T-helper 17 cell (primary cell): ENCODE data around the gene MVD. TPM values are rescaled to one million over a fixed set of nuclear protein-coding genes. Genes with fewer than 3 reads are reported as not detected.

ENCODE experiments used
- ATAC-seq: fragments of 150-1000 bp; cut with Tn5 transposase; 2 replicates; pipeline ENCODE4 v1.10.0; 2021; ENCODE audit warnings: mild to moderate bottlenecking, moderate library complexity
- DNase-seq, 3 donors: peaks; one replicate each; pipeline versions ENCODE4 v3.0.0 to v3.0.0-alpha.2; 2020 to 2021
- H3K9me3 ChIP-seq: one replicate; pipeline ENCODE4 v1.7.0; 2013; ENCODE audit warnings: low read length, mild to moderate bottlenecking; ENCODE audit not compliant: control insufficient read depth, poor library complexity, severe bottlenecking
- H3K27ac Mint-ChIP-seq: one replicate; pipeline ENCODE4 v1.8.0; 2022; ENCODE audit warnings: mild to moderate bottlenecking, moderate library complexity, mixed read lengths
- H3K27me3 Mint-ChIP-seq: one replicate; pipeline ENCODE4 v1.8.0; 2022; ENCODE audit warnings: mixed read lengths
- H3K36me3 Mint-ChIP-seq: one replicate; pipeline ENCODE4 v1.8.0; 2022; ENCODE audit warnings: low read depth, mixed read lengths
- H3K4me1 Mint-ChIP-seq: one replicate; pipeline ENCODE4 v1.8.0; 2022; ENCODE audit warnings: mild to moderate bottlenecking, mixed read lengths
- H3K4me3 Mint-ChIP-seq: one replicate; pipeline ENCODE4 v1.8.0; 2022; ENCODE audit warnings: mild to moderate bottlenecking, moderate library complexity, mixed read lengths
- total RNA-seq, 4 donors: library from RNA in 2 of 4; stranded (reverse) in 2 of 4; gene quantifications; one replicate each; pipeline ENCODE4 v1.2.3 and lab custom pipeline; 2022 to 2026

MVD gene
- total RNA-seq, 2 donors from 2014 or later: 40.4 to 72.8 TPM

GRCh38 chr16:88701581-88702370 lies 38.9 kb upstream of the MVD start:
- DNase-seq: no peak
- Mint-ChIP-seq H3K36me3 (peaks cover 5% of the 10 kb centered on the region), H3K4me3 (peak overlapping the region; percentile 97), H3K4me1 (peaks cover 50% of the 10 kb centered on the region), H3K27me3 (no peaks in the 10 kb centered on the region), H3K27ac (peak overlapping the region; percentile 98)
- H3K9me3 ChIP-seq: no peaks in the 10 kb centered on the region
- no peak for ATAC-seq

- peak; percentile 85 for ATAC-seq
- Mint-ChIP-seq H3K27ac (peak overlapping the region; percentile 98), H3K4me3 (peak overlapping the region; percentile 97), H3K27me3 (no peaks in the 10 kb centered on the region), H3K36me3 (peaks cover 5% of the 10 kb centered on the region), H3K4me1 (peaks cover 49% of the 10 kb centered on the region)
- peak; percentile 90 to 93 (median 93) for DNase-seq
- no peaks in the 10 kb centered on the region for H3K9me3 ChIP-seq
Measured at GRCh38 chr16:88700636-88701482, 38.0 kb upstream of the MVD start.

- DNase-seq: no peak
- Mint-ChIP-seq H3K36me3 (peaks cover 5% of the 10 kb centered on the region), H3K4me1 (peaks cover 47% of the 10 kb centered on the region), H3K27me3 (no peaks in the 10 kb centered on the region), H3K27ac (peak overlapping the region; percentile 98), H3K4me3 (peak overlapping the region; percentile 97)
- H3K9me3 ChIP-seq: no peaks in the 10 kb centered on the region
- ATAC-seq: no peak
Measured at GRCh38 chr16:88700322-88700635, 37.4 kb upstream of the MVD start.

GRCh38 chr16:88699180-88699579 lies 36.3 kb upstream of the MVD start:
- no peak for ATAC-seq
- DNase-seq: no peak
- H3K27ac Mint-ChIP-seq: peak overlapping the region; percentile 98
- peaks cover 5% of the 10 kb centered on the region for H3K36me3 Mint-ChIP-seq
- H3K4me1 Mint-ChIP-seq: peaks cover 43% of the 10 kb centered on the region
- peak overlapping the region; percentile 97 for H3K4me3 Mint-ChIP-seq
- no peaks in the 10 kb centered on the region for H3K27me3 Mint-ChIP-seq
- no peaks in the 10 kb centered on the region for H3K9me3 ChIP-seq

- no peaks in the 10 kb centered on the region for H3K9me3 ChIP-seq
- DNase-seq: no peak
- no peak overlapping the region for H3K27ac Mint-ChIP-seq
- peaks cover 5% of the 10 kb centered on the region for H3K36me3 Mint-ChIP-seq
- peak overlapping the region; percentile 74 for H3K4me3 Mint-ChIP-seq
- peaks cover 39% of the 10 kb centered on the region for H3K4me1 Mint-ChIP-seq
- ATAC-seq: no peak
- no peaks in the 10 kb centered on the region for H3K27me3 Mint-ChIP-seq
Measured at GRCh38 chr16:88698646-88699045, 35.8 kb upstream of the MVD start.

GRCh38 chr16:88697831-88698615 lies 35.1 kb upstream of the MVD start:
- ATAC-seq: no peak
- H3K27me3 Mint-ChIP-seq: no peaks in the 10 kb centered on the region
- peak overlapping the region; percentile 74 for H3K4me3 Mint-ChIP-seq
- DNase-seq: no peak
- H3K9me3 ChIP-seq: no peaks in the 10 kb centered on the region
- peak overlapping the region; percentile 86 for H3K27ac Mint-ChIP-seq
- H3K4me1 Mint-ChIP-seq: peaks cover 36% of the 10 kb centered on the region
- H3K36me3 Mint-ChIP-seq: peaks cover 5% of the 10 kb centered on the region

GRCh38 chr16:88697116-88697830 lies 34.4 kb upstream of the MVD start:
- no peaks in the 10 kb centered on the region for H3K9me3 ChIP-seq
- Mint-ChIP-seq H3K36me3 (peaks cover 2% of the 10 kb centered on the region), H3K27me3 (no peaks in the 10 kb centered on the region), H3K4me1 (peaks cover 37% of the 10 kb centered on the region), H3K4me3 (peak overlapping the region; percentile 74), H3K27ac (peak overlapping the region; percentile 86)
- ATAC-seq: no peak
- no peak for DNase-seq

GRCh38 chr16:88696441-88696840 lies 33.5 kb upstream of the MVD start:
- Mint-ChIP-seq H3K27me3 (no peaks in the 10 kb centered on the region), H3K4me3 (no peak overlapping the region), H3K4me1 (peaks cover 36% of the 10 kb centered on the region), H3K36me3 (peaks cover 2% of the 10 kb centered on the region), H3K27ac (no peak overlapping the region)
- ATAC-seq: no peak
- DNase-seq: no peak
- H3K9me3 ChIP-seq: no peaks in the 10 kb centered on the region

GRCh38 chr16:88695753-88696152 lies 32.9 kb upstream of the MVD start:
- no peaks in the 10 kb centered on the region for H3K36me3 Mint-ChIP-seq
- peaks cover 35% of the 10 kb centered on the region for H3K4me1 Mint-ChIP-seq
- H3K27me3 Mint-ChIP-seq: no peaks in the 10 kb centered on the region
- no peaks in the 10 kb centered on the region for H3K9me3 ChIP-seq
- DNase-seq (no peak), ATAC-seq (no peak)
- no peak overlapping the region for H3K4me3 Mint-ChIP-seq
- H3K27ac Mint-ChIP-seq: no peak overlapping the region

GRCh38 chr16:88695218-88695617 lies 32.3 kb upstream of the MVD start:
- no peaks in the 10 kb centered on the region for H3K36me3 Mint-ChIP-seq
- no peak overlapping the region for H3K4me3 Mint-ChIP-seq
- ATAC-seq: no peak
- no peak overlapping the region for H3K27ac Mint-ChIP-seq
- DNase-seq: no peak
- no peaks in the 10 kb centered on the region for H3K27me3 Mint-ChIP-seq
- peaks cover 38% of the 10 kb centered on the region for H3K4me1 Mint-ChIP-seq
- no peaks in the 10 kb centered on the region for H3K9me3 ChIP-seq

GRCh38 chr16:88694221-88695087 lies 31.6 kb upstream of the MVD start:
- Mint-ChIP-seq H3K36me3 (no peaks in the 10 kb centered on the region), H3K4me1 (peaks cover 32% of the 10 kb centered on the region), H3K4me3 (peak overlapping the region; percentile 52), H3K27ac (no peak overlapping the region), H3K27me3 (no peaks in the 10 kb centered on the region)
- ATAC-seq (no peak), DNase-seq (no peak)
- no peaks in the 10 kb centered on the region for H3K9me3 ChIP-seq
